Pancreas (tissue), 10 donors: ENCODE measurements around the gene FGF16. TPM values are rescaled to one million over a fixed set of nuclear protein-coding genes. Genes with fewer than 3 reads are reported as not detected.
"Not testable (repeated sequence)": the region's sequence is repeated elsewhere in the genome, so short reads cannot be mapped to it uniquely, and the experiment has no call there.

ENCODE experiments used
- ATAC-seq, 4 donors: fragments of 200-7000 bp; cut with Tn5 transposase; one replicate each; pipeline versions ENCODE4 v1.8.0 to v1.9.1; 2020; ENCODE audit warnings: mild to moderate bottlenecking in 4 of 4, moderate library complexity in 4 of 4
- DNase-seq, 6 donors: peaks; one replicate each; pipeline ENCODE4 v3.0.0-alpha.2; 2020
- FAIRE-seq: peaks from 2 replicates; lab custom pipeline; 2012; peaks lifted over from hg19 to GRCh38; lab: Jason Lieb, UNC
- H3K27ac ChIP-seq, 4 donors: fragments of 200-600 bp; sonication (generic); 1 replicate in 3 of 4; 2 replicates in 1 of 4; pipeline versions ENCODE4 v1.5.0 to v1.8.0; 2020
- H3K27me3 ChIP-seq, 4 donors: fragments of 200-600 bp; one replicate each; pipeline ENCODE4 v1.8.0; 2021
- H3K36me3 ChIP-seq, 3 donors: fragments of 200-600 bp; sonication (generic) in 1 of 3; one replicate each; pipeline versions ENCODE4 v1.5.0 to v1.8.0; 2020 to 2021
- H3K4me1 ChIP-seq, 3 donors: fragments of 200-600 bp; one replicate each; pipeline ENCODE4 v1.8.0; 2021
- H3K4me3 ChIP-seq, 4 donors: fragments of 200-600 bp; sonication (generic) in 2 of 4; one replicate each; pipeline versions ENCODE4 v1.5.0 to v1.8.0; 2020 to 2021
- H3K9me3 ChIP-seq, 4 donors: fragments of 200-600 bp; one replicate each; pipeline ENCODE4 v1.8.0; 2021
- CTCF ChIP-seq, 4 donors: fragments of 200-600 bp; sonication (generic) in 3 of 4; IDR thresholded peaks; one replicate each; pipeline versions ENCODE4 v1.5.0 to v1.8.0; 2021; ENCODE audit warnings: antibody characterized with exemption in 4 of 4
- WGBS, 2 donors: extraction: QIAGEN DNeasy Blood & Tissue Kit; methylation state at CpG; one replicate each; pipeline ENCODE4 v1.1.7; 2013; 5-methylcytosine and 5-hydroxymethylcytosine counted together
- intact Hi-C, 3 donors: fragments of 100-400 bp; cut with DNase I; formaldehyde crosslinking; loops; one replicate each; pipeline versions ENCODE4 v1.11.1 to v1.14.2; 2022
- polyA plus RNA-seq, 2 donors: library from polyadenylated mRNA; stranded (reverse); fragments of 200-250 nt; gene quantifications; one replicate each; pipeline ENCODE4 v1.2.3, GENCODE V29; 2013
- total RNA-seq, 6 donors: library from RNA; stranded (reverse); fragmentation: NEBNext Ultra II Directional in 4 of 6; extraction: Animal tissue kit (Norgen Biotek cat#: 25700) in 4 of 6; gene quantifications; one replicate each; pipeline versions ENCODE4 v1.2.1 to v1.2.4, GENCODE V29; 2021 to 2023
- donor health status: healthy with polysubstance abuse.
- donor health status: DM: no; HTN: no; CAD: no; lungs with moderate emphysema.
- donor health status: DM: no; HTN: no; CAD: no.
- donor health status: control.
- donor health status: control.
- donor health status: Bipolar disorder and iron deficiency.
- donor health status: DM: yes; HTN: yes; CAD: no.
- donor health status: DM: no; HTN: no; CAD: no.
- donor health status: DM: no; HTN: no; CAD: no.
- donor health status: DM: yes; HTN: yes; CAD: no.

FGF16 gene
- not detected for total RNA-seq
- not detected for polyA plus RNA-seq

- Histone ChIP-seq H3K36me3 (no peaks in the 10 kb centered on the region), H3K9me3 (no peaks in the 10 kb centered on the region), H3K27me3 (peaks cover 0 to 17% (median 0%) of the 10 kb centered on the region in 4 donors), H3K4me3 (peak within 1 kb of the TSS; percentile 3 to 44 (median 22)), H3K4me1 (no peaks in the 10 kb centered on the region), H3K27ac (no peak within 1 kb of the TSS)
- no peak for TF ChIP-seq CTCF (IDR thresholded peaks at IDR 0.05)
- 11 to 26% methylated on average over 39 to 48 of the region's 48 CpGs for WGBS, 2 donors
- DNase-seq (peak in 2 of 6 donors; percentile 35 to 61), FAIRE-seq (no peak), ATAC-seq (peak; percentile 30 to 59 (median 52))
- intact Hi-C loops = no loop called here
Measured at GRCh38 chrX:77446908-77447652, at the start of gene FGF16. Gene FGF16 (plus strand): TSS chrX:77447389. CDS start chrX:77447675, 286 bp downstream.

DNA sequence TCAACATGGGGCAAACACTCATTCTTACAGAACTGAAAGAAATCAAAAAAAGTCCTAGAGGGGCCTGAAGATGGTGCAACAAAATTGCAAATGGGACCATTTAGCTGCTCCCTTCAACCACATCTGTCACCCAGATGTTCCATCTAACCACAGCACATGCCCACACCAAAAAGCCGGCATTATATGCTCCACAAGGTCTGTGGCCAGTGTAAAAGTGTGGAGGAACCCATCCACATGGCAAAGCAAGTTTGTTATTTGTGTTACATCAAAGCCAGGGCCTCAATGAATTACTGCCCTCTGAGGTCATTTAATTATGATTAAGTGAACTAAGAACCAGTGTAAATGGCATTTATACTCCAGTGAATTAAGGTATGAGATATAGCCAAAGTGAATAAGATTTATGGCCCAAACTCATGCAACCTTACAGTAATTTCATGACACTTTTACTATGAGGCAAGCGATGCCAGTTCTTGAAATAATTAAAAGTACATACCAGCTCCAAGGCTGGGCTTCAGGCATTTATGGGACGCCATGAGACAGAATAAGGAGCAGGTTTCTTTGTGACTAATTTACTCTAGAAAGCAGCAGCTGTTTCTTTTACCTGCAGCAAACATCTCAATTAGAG is 48.7 kb upstream of the FGF16 start:
- H3K4me3 ChIP-seq = no peak overlapping the region
- intact Hi-C loops = no loop called here
- no peaks in the 10 kb centered on the region for H3K4me1 ChIP-seq
- no peaks in the 10 kb centered on the region for H3K36me3 ChIP-seq
- FAIRE-seq = no peak
- H3K27ac ChIP-seq = no peak overlapping the region
- no peaks in the 10 kb centered on the region for H3K9me3 ChIP-seq
- H3K27me3 ChIP-seq = no peaks in the 10 kb centered on the region
- 51 to 65% methylated on average over 3 of the region's 3 CpGs for WGBS, 2 donors
- DNase-seq = no peak
- no peak for ATAC-seq
- no peak for TF ChIP-seq CTCF (IDR thresholded peaks at IDR 0.05)

DNA sequence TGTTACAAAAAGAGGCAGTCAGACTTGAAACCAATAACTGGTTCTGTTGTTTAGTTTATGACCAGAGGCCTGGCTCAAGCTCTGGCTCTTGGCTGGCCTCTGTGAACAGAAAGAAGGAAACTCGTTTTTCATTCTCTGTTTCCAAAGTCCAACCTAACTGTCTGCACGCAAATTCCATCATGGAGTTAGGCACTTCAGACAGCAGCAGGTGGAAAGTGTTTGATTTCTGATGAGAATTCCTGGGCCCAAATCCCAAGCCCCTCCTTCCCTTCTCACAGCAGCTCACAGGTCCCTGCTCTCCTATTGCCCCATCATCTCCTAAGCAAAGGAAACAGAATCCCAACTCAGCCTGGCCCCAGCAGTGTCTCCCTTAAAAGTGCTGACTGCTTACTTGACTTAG is 42.8 kb upstream of the FGF16 start:
- no peak for DNase-seq
- Histone ChIP-seq H3K4me3 (no peak overlapping the region), H3K4me1 (no peaks in the 10 kb centered on the region), H3K36me3 (no peaks in the 10 kb centered on the region), H3K27ac (no peak overlapping the region), H3K27me3 (no peaks in the 10 kb centered on the region), H3K9me3 (no peaks in the 10 kb centered on the region)
- no peak for TF ChIP-seq CTCF (IDR thresholded peaks at IDR 0.05)
- ATAC-seq = no peak
- intact Hi-C loops = no loop called here
- no peak for FAIRE-seq
- 22 to 24% methylated on average over 2 of the region's 2 CpGs for WGBS, 2 donors

DNA sequence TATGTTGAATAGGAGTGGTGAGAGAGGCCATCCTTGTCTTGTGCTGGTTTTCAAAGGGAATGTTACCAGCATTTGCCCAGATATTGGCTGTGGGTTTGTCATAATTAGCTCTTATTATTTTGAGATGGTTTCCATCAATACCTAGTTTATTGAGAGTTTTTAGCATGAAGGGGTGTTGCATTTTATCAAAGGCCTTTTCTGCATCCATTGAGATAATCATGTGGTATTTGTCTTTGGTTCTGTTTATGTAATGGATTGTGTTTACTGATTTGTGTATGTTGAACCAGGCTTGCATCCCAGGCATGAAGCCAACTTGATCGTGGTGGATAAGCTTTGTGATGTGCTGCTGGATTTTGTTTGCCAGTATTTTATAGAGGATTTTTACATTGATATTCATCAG is 39.4 kb upstream of the FGF16 start:
- H3K9me3 ChIP-seq, DNase-seq, H3K27ac ChIP-seq, H3K4me3 ChIP-seq, ATAC-seq, H3K27me3 ChIP-seq, intact Hi-C loops, H3K36me3 ChIP-seq, FAIRE-seq, H3K4me1 ChIP-seq: not testable (repeated sequence)
- 44 to 50% methylated on average over 1 of the region's 1 CpG for WGBS, 2 donors

DNA sequence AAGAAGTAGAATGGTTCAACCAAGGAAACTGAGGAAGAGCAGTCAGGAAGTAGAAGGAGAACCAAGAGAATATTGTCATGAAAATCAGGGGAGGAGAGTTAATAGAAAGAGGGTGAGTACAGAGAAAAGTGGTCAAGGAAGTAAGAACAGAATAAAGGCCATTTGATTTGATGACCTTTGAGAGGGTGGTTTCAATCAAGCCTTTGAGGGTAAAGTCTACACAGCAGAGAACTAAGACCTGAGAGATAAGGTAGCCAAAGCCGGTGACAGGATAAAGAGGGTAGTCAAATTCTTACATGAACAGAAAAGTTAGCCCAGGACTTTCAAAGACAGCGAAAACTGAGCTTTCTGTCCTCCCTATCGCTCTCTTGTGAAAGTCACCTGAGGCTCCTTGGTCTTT is 34.6 kb upstream of the FGF16 start:
- intact Hi-C loops = no loop called here
- no peak for ATAC-seq
- H3K27me3 ChIP-seq = peaks cover 0 to 3% (median 0%) of the 10 kb centered on the region in 4 donors
- H3K36me3 ChIP-seq = no peaks in the 10 kb centered on the region
- H3K9me3 ChIP-seq = no peaks in the 10 kb centered on the region
- FAIRE-seq = no peak
- no peaks in the 10 kb centered on the region for H3K4me1 ChIP-seq
- H3K27ac ChIP-seq = no peak overlapping the region
- H3K4me3 ChIP-seq = no peak overlapping the region
- TF ChIP-seq CTCF (IDR thresholded peaks at IDR 0.05) = no peak
- DNase-seq = no peak
- 54 to 84% methylated on average over 3 of the region's 3 CpGs for WGBS, 2 donors
